Activated naive CD4-positive, alpha-beta T cell treated with anti-CD3 and anti-CD28 coated beads, Interleukin-2, amount 50 U/mL, for 72 hours (primary cell): ENCODE data around the gene CTSV. TPM values are rescaled to one million over a fixed set of nuclear protein-coding genes. Genes with fewer than 3 reads are reported as not detected.
"Not testable (repeated sequence)": the region's sequence is repeated elsewhere in the genome, so short reads cannot be mapped to it uniquely, and the experiment has no call there.

ENCODE experiments used
- ATAC-seq, 2 donors: fragments of 150-1000 bp; cut with Tn5 transposase; 2 replicates each; pipeline ENCODE4 v1.10.0; 2021; ENCODE audit warnings: mild to moderate bottlenecking in 2 of 2, moderate library complexity in 2 of 2
- DNase-seq, 2 donors: peaks; one replicate each; pipeline ENCODE4 v3.0.0; 2021 to 2022; ENCODE audit warnings: low spot score in 2 of 2
- H3K27ac Mint-ChIP-seq, 2 donors: one replicate each; pipeline ENCODE4 v1.8.0; 2022; ENCODE audit warnings: mild to moderate bottlenecking in 2 of 2, mixed read lengths in 2 of 2
- H3K36me3 Mint-ChIP-seq, 2 donors: one replicate each; pipeline ENCODE4 v1.8.0; 2022; ENCODE audit warnings: mixed read lengths in 2 of 2
- H3K9me3 Mint-ChIP-seq, 2 donors: one replicate each; pipeline ENCODE4 v1.8.0; 2022; ENCODE audit warnings: mixed read lengths in 2 of 2
- total RNA-seq, 2 donors: library from RNA; stranded (reverse); gene quantifications; one replicate each; pipeline ENCODE4 v1.2.3, GENCODE V29; 2022

CTSV gene
- total RNA-seq, 2 donors from 2014 or later = 2.6 to 2.8 TPM

GRCh38 chr9:97057651-97058050, 18.7 kb upstream of the CTSV start:
- Mint-ChIP-seq H3K36me3 (no peaks in the 10 kb centered on the region), H3K9me3 (no peaks in the 10 kb centered on the region), H3K27ac (no peak overlapping the region)
- no peak for ATAC-seq
- no peak for DNase-seq

DNA sequence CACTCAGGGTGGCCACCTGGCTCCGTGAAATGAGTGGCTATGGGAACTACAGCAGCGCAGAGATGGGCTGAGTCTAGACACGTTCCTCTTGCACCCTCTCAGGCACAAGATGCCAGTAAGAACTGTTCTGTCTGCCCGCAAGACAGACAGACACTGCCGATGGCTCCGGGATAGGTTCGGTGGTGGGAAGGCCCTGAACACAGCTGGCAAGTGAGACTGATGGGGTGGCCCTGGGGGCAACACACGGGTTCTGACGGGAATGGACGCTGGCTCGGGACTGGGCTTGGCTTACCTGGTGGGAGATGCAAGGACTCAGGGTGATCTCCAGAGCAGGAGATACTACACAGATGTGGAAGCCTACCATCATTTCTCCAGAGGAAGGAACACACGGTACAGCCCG, 16.9 kb upstream of the CTSV start:
- ATAC-seq, H3K36me3 Mint-ChIP-seq, DNase-seq, H3K27ac Mint-ChIP-seq, H3K9me3 Mint-ChIP-seq: not testable (repeated sequence)

DNA sequence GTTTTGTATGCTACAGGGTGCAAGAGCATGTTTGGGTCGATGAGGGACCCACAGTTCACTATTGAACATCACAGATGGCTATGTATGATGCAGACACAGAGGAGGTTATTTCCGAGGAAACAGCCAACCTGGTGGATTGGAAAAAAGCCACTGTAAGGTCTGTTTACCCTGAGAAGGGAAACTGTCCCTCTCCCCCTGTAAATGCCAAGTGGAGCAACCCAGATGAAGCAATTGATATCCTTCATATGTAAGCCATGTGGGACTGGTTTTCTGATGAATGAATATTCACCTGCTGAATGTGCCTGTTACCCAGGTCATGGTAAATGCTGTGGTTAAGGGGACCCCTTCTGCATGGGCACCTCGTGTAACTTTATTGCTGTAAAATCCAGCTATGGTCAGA, 14.8 kb upstream of the CTSV start:
- ATAC-seq = no peak
- no peaks in the 10 kb centered on the region for H3K9me3 Mint-ChIP-seq
- no peaks in the 10 kb centered on the region for H3K36me3 Mint-ChIP-seq
- DNase-seq = no peak
- no peak overlapping the region for H3K27ac Mint-ChIP-seq

DNA sequence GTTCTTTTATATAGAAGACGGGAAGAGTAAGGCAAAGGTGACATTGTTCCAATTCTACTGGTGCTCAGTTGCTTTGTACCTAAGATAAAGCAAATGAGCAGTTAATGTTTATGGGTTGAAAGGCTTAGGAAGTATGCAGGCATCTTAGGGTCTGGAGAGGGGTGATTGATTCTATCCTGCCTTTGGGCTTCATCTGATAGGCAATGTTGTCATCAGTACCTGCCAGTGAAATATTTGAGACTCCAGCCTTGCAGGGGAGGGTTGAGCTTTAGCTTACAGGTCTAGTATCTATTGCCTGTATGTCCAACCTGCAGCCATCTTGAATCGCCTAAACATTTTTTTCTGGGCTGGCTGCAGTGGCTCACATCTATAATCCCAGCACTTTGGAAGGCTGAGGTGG, 13.8 kb upstream of the CTSV start:
- ATAC-seq (no peak), DNase-seq (no peak)
- Mint-ChIP-seq H3K27ac (no peak overlapping the region), H3K36me3 (no peaks in the 10 kb centered on the region), H3K9me3 (no peaks in the 10 kb centered on the region)

DNA sequence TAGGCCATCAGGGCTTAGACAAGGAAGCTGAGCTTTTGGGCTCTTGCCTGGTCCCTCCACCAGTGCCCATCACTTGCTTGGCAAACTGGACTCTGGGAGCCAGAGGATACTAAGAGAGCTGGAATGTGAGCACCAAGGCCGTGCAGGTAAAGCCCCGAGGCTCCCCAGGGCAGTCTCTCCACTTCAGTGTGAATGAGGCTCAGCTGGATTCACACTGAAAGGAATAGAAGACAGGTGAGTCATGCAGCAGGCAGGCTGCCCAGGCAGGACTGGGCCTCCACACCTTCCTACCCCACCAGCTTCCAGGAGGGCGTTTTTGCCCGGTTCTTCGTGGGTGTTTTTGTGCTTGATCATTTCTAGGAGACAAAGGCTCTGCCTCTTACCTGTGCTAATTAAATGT, 7.3 kb upstream of the CTSV start:
- no peaks in the 10 kb centered on the region for H3K9me3 Mint-ChIP-seq
- DNase-seq = no peak
- ATAC-seq = peak in 1 of 2 donors; percentile 34
- H3K36me3 Mint-ChIP-seq = no peaks in the 10 kb centered on the region
- no peak overlapping the region for H3K27ac Mint-ChIP-seq

GRCh38 chr9:97045300-97045699, 6.4 kb upstream of the CTSV start:
- no peak for ATAC-seq
- no peak overlapping the region for H3K27ac Mint-ChIP-seq

DNA sequence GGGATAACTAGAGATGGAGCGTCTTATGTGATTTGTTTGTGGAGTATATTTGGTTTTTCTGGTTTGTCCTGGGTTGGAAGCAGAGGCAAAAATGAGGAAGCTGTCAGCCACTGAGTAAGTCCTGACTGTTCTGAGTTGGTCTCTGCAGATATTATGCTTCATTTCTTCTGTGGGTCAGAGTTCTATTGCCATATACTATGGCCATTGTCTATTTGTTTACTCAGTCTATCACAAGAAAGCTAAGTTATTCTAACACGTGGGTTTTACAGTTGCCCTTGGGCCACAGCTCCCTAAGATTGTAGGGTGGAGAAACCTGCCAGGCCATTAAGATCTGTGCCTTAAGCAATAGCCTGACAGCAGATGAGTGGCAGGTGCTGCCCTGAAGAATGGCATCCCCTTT, 3.0 kb upstream of the CTSV start:
- no peak for ATAC-seq
- peaks cover 7 to 11% of the 10 kb centered on the region in 2 donors for H3K36me3 Mint-ChIP-seq

More at GRCh38 chr9:97045300-97045699, 6.4 kb upstream of the CTSV start:
- no peak for DNase-seq
- Mint-ChIP-seq H3K9me3 (no peaks in the 10 kb centered on the region), H3K36me3 (no peaks in the 10 kb centered on the region)

DNA sequence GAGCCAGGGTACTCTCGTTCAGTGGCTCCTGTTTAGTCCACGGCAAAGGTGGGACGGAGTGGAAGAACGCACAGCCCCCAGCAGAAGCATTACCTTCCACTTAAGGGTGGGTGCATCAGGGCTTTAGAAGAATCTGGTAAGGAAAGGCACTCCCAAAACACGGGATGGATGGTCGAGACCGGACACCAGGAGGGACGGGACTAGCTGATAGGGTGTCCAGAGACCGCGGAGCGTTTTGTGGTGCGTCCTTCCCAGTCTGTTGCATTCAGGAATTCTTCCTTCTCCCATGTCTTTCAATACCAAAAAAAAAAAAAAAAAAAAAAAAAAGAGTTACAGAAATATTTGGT, 545 bp upstream of the CTSV start:
- H3K27ac Mint-ChIP-seq = no peak overlapping the region
- DNase-seq (no peak), ATAC-seq (no peak)
- no peaks in the 10 kb centered on the region for H3K9me3 Mint-ChIP-seq
- H3K36me3 Mint-ChIP-seq = peaks cover 7 to 11% of the 10 kb centered on the region in 2 donors

More for the DNA sequence above, 3.0 kb upstream of the CTSV start:
- DNase-seq = no peak
- Mint-ChIP-seq H3K9me3 (no peaks in the 10 kb centered on the region), H3K27ac (no peak overlapping the region)

DNA sequence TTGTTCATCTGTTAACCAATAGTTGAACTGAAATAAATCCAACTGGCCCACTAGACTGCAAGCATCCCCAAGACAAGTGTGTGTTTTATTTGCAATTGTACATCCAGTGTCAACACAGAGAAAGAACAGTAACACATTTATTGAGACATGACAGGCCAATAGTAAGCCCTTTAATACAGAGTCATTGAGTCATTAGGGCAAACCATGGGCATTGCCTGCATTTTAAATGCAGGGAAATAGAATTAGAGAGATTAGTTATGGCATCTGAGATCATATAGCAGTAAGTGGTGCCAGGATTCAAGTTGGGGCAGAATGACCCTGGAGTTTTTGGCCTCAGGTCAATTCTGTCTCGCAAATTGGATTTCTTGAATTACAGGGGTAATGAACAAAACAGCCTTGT, 15.4 kb downstream of the CTSV start:
- not testable (repeated sequence) for H3K36me3 Mint-ChIP-seq, H3K9me3 Mint-ChIP-seq, DNase-seq, H3K27ac Mint-ChIP-seq, ATAC-seq

DNA sequence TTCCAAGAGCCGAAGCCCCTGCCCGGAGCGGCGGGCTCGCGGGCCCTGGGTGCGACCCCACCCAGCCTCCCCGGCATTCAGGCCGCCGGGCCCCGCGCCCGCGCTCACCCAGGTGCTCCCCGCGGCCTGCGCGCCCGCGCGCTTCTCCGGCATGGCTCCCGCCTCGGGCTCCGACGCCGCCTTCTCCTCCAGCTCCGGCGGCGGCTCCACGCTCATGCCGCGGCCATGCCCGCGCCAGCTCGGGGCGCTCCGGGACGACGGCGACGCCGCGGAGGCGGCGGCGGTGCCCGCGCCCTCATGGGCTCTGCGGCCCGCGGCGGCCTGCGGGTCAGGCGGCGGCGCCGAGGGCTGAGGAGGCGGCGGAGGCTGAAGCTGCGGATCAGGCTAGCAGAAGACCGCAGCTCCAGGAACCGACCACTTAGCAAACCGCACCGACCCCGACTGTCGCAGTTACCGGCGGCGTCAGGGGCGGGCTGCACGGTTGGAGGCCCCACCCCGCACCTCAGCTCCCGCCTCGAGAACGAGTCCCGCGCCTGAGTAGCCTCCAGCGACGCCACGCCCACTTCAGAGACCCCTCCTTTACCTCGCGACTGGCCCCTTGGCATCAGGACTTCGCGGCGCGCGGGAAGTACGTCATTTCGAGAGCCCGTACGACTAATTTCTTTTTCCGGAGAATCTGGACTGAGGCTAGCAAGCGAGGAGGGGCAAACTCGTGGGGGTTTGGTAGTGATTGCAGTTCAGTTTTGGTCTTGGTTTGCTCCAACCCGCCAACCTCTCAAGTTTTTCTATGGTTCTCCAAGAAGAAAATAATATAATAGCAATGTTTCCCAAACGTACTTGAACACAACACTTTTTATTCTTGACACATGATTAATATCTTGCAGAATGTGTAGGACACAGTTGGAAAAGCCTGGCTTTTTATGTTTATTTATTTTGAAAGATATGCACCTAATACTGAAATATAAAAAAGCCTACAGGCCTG, 25.5 kb downstream of the CTSV start:
- DNase-seq (peak; percentile 63 to 84), ATAC-seq (peak; percentile 96 to 98)
- peak overlapping the region; percentile 90 to 95 for H3K27ac Mint-ChIP-seq
- not testable (repeated sequence) for H3K36me3 Mint-ChIP-seq, H3K9me3 Mint-ChIP-seq

DNA sequence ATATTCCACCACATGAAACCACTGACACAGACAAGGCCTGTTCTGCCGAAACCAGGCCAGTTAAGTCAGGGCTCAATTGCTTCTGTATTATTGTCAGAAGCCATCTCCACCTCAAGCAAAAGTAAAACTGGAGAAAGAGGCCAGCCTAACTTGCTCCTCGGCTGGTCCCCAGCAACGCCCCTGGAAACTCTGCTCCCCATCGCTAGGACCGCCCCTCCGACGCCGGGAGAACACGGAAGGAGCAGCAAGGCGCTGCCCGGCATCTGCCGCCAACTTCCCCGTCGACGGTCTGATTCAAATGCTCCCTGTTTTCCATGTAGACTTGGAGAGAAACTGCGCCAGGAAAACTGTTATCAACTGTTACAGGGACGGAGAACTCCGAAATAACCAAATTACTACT, 26.3 kb downstream of the CTSV start:
- peak overlapping the region; percentile 90 to 95 for H3K27ac Mint-ChIP-seq
- H3K36me3 Mint-ChIP-seq, DNase-seq, H3K9me3 Mint-ChIP-seq: not testable (repeated sequence)
- ATAC-seq = peak; percentile 65 to 68

DNA sequence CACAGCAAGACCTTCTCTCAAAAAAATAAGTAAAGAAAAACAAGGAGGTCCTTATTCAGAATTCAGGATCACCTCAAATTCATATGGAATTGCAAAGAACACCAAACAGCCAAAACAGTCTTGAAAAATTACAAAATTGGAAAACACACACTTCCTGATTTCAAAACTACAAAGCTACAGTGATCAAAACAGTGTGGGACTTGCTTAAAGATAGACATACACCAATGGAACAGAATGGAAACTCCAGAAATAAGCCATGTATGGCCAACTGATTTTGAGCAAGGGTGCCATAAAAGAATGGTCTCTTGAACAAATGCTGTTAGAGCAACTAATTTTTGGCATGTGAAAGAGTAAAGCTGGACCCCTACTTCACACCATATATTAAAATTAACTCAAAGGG, 36.7 kb downstream of the CTSV start:
- H3K36me3 Mint-ChIP-seq, H3K27ac Mint-ChIP-seq, H3K9me3 Mint-ChIP-seq, DNase-seq, ATAC-seq: not testable (repeated sequence)

DNA sequence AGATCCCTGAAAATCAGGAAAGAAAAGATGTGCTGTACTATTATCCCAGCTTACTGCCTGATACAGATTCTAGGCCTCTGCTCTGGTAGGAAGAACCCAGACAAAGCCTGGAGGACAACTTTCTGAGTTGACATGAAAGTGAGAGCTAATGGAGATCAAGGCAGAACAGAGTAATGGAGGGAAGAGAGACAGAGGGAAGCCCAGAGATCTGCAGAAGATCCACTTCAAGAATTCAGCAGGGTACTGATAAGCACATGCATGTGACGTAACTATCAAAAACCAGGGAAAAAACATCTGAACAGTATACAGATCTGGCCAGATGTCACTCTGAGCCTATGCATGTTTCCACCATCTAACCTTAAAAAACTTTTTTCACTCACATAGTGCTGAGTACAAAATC, 37.6 kb downstream of the CTSV start:
- peak in 1 of 2 donors; percentile 18 for ATAC-seq
- H3K9me3 Mint-ChIP-seq, H3K27ac Mint-ChIP-seq, DNase-seq, H3K36me3 Mint-ChIP-seq: not testable (repeated sequence)

GRCh38 chr9:97000139-97000787, 38.7 kb downstream of the CTSV start:
- not testable (repeated sequence) for H3K36me3 Mint-ChIP-seq, DNase-seq, H3K9me3 Mint-ChIP-seq
- H3K27ac Mint-ChIP-seq = peak overlapping the region in 1 of 2 donors; percentile 69
- ATAC-seq = peak; percentile 61 to 68

- DNase-seq, H3K27ac Mint-ChIP-seq, H3K9me3 Mint-ChIP-seq, H3K36me3 Mint-ChIP-seq, ATAC-seq: not testable (repeated sequence)
These were observed 39.2 kb downstream of the CTSV start for GRCh38 chr9:96999733-97000132.

DNA sequence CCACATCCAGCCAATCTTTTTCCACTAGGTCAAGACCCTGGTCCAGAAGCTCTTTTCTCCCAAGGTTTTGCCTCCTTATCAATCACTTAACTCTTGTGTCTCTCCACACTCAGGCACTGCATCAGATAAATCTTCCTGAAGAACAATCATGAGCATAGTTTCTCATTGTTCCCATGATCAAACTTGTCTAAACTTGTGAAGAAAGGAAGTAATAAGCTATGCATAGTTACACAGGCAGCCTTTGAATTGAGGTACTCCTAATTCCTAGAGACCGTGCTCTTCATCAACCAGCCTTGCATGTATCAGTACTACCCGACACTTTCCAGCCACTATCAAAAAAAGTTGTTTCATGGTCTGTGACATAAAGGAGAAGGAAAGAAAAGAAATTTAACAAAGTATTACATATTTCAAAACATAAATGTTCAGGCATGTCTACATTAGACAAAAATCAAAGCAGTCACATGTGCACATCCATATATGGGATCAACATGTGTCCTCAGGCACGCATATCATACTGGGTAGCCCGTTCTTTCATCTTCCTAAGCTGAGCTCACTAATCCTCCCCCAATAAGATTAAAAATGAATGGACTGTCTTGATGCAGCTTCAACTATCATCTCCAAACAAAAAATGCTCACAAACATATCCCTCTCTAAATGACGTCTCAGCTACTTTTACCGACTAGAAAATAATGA, 41.8 kb downstream of the CTSV start:
- ATAC-seq, H3K36me3 Mint-ChIP-seq, H3K27ac Mint-ChIP-seq, H3K9me3 Mint-ChIP-seq, DNase-seq: not testable (repeated sequence)

DNA sequence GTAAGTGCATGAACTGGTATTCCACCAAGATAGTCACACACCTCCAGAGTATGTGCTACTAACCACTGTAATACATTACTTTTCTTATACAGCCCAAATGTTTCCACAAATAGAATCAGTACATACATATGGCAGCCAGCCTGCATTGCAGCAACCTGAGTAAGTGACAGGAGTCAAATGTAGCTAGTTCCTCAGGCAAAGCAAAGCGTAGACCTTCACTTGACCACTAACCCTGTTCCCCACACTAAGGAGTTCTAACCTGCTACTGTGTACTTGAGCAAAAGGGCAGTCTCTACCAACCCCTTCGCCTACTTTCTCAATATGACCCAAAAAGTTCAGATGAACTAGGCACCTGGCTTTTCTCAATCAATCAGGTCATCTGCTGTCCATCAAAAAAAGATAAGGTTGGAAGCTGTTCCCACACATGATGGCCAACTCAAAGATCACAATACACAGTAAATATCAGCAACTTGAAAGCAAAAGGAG, 44.4 kb downstream of the CTSV start:
- not testable (repeated sequence) for DNase-seq, H3K27ac Mint-ChIP-seq, H3K36me3 Mint-ChIP-seq, ATAC-seq, H3K9me3 Mint-ChIP-seq
